Stimulated activated CD4-positive, alpha-beta T cell treated with anti-CD3 and anti-CD28 coated beads, TNF-alpha, amount 100 ng/mL, for 24 hours (primary cell): ENCODE results near the gene ZBTB5.

Experiments
- DNase-seq, 3 experiments: peaks; one replicate each; pipeline ENCODE4 v3.0.0-alpha.2; 2020; ENCODE audit warnings: low read depth in 3 of 3

Gene ZBTB5

DNA sequence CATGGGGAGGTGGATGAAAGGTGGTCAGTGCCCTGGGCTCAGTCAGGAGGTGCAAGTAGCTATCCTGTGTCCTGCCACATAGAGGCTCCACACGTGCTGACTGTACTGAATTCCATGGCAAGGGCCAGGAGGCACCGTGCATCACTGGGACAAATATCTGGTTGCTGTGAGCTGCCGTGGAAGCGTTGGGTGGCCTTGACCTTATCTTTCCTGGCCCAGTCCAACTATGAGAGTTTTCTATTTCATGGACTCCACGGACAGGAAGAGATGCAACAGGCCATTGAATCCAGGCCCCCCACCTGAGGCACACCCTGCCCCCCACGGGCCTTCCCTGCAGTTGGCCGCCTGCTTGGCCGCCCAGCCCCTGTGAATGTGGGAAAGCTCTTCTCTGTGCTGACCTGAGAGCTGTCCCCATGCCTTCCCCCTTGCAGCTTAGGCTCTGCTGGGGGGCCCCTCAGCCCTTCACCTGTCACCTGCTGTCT, 41.0 kb downstream of the ZBTB5 start:
- DNase-seq = no peak

DNA sequence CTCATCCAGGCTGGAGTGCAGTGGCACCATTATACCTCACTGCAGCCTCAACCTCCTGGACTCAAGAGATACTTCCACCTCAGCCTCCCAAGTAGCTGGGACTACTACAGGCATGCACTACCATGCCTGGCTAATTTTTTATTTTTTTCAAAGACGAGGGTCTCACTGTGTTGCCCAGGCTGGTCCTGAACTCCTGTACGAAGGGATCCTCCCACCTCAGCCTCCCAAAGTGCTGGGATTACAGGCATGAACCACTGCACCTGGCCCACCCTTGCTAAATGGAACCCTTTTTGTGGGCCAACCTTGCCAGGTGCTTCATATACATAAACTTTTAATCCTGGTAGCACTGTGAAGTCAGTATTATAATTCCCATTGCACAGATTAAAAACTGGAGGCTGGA, 41.7 kb downstream of the ZBTB5 start:
- no peak for DNase-seq

GRCh38 chr9:37422289-37423104, 42.8 kb downstream of the ZBTB5 start, which contains the start of gene GRHPR:
GRHPR (plus strand) TSS chr9:37422696; CDS start chr9:37422751, 55 bp downstream.
- peak; percentile 83 to 91 (median 84) for DNase-seq

GRCh38 chr9:37421914-37422288, 43.3 kb downstream of the ZBTB5 start:
- no peak for DNase-seq

DNA sequence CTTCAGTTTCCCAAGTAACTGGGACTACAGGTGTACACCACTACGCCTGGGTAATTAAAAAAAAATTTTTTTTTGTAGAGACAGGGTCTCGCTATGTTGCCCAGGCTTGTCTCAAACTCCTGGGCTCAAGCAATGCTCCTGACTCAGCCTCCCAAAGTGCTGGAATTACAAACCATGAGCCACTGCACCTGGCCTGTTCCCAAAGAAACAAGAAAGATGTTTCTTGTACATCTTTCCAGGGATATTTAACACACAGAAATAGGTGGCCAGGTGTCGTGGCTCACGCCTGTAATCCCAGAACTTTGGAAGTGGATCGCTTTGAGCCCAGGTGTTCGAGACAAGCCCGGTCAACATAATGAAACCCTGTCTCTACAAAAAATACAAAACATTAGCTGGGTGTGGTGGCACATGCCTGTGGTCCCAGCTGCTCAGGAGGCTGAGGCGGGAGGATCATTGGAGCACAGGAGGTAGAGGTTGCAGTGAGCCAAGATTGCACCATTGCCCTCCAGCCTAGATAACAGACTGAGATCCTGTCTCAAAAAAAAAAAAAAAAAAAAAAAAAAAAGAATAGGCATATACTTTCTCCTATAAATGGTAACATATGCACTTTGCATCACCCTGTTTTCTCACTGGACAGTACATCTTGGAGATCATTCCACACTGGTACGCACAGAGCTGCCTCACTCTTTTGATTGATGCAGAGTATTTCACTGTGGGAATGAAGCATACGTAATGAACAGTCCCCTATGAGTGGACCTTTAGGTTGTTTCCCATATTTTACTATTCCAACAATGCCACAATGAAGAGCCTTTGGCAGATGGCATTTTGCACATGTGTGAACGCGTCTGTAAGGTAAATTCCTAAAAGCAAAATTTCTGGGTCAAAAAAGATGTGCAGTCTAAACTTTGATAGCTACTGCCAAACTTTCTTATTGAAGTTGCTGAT, 44.7 kb downstream of the ZBTB5 start:
- DNase-seq = no peak

- DNase-seq = no peak
These were observed 46.0 kb downstream of the ZBTB5 start for GRCh38 chr9:37419204-37419603.

GRCh38 chr9:37417857-37418618, 47.2 kb downstream of the ZBTB5 start:
- no peak for DNase-seq

DNA sequence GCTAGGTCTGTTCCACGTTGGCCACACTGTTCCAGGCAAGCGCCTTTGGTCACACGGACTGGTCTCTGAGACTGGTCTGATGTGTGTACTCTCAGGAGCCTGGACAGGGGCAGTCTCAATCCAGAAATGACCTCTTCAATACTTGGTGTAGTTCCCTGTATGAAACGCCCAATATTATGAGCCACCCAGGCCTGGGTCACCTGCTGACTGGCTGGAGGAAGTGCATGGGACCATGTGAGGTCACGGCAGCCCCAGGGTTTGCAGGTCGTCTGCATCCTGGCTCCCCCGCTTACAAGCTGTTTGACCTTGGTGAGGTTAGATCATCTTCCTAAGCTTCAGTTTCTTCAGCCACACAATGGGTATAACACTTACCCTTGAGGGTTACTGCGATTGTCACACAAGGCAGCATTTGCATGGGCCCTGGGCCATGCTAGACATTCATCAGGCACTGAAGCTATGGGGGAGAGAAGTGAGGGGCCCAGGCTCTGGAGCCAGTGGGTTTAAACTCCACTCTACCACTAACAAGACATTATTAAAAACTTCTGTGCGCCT, 47.9 kb downstream of the ZBTB5 start:
- DNase-seq = no peak

GRCh38 chr9:37415011-37415719, 50.1 kb downstream of the ZBTB5 start:
- DNase-seq = peak; percentile 57 to 73 (median 69)

- DNase-seq = no peak
These were observed 50.7 kb downstream of the ZBTB5 start for GRCh38 chr9:37414503-37414943.

DNA sequence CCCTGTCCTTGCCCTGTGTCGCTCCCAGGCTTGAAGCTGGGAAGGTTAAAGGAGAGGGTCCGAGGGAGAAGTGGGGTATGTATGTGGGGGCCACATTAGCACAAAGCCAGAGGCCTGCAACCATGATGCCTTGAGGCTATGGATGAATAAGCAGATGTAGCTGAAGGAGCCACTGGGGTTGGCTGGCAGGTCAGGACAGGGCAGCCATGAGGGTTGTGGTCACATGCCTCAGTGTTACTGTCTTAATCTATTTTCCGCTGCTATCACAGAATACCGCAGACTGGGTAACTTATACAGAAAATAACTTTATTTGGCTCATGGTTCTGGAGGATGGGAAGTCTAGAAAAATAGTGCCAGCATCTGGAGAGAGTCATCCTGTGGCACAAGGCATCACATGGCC, 51.9 kb downstream of the ZBTB5 start:
- no peak for DNase-seq

- DNase-seq = no peak
These were observed 52.7 kb downstream of the ZBTB5 start for GRCh38 chr9:37412431-37413151.

GRCh38 chr9:37410969-37411785, 54.1 kb downstream of the ZBTB5 start:
- peak in 1 of 3 experiments; percentile 31 for DNase-seq

DNA sequence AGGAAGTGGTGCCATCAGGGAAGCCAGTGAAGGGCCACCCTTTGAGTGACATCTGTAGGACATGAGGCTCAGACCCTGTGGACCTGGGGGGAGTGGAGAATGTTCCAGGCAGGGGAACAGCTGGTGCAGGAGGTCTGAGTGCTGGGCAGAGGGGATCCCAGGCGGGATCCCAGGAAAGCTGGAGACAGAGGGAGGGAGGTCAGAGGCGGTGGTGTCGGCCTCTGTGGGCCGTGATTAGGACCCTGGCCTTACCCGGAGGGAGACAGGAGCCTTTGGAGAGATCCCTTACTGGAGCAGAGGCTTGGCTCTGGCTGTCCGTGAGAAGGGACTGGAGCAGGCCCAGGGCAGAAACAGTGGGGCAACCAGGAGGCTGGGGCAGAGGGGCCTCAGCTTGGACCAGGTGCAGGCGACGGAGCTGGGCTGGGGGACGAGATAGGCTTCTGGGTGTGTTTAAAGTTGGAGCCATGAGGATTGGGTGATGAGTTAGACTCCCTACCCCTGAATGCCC, 54.8 kb downstream of the ZBTB5 start:
- no peak for DNase-seq

DNA sequence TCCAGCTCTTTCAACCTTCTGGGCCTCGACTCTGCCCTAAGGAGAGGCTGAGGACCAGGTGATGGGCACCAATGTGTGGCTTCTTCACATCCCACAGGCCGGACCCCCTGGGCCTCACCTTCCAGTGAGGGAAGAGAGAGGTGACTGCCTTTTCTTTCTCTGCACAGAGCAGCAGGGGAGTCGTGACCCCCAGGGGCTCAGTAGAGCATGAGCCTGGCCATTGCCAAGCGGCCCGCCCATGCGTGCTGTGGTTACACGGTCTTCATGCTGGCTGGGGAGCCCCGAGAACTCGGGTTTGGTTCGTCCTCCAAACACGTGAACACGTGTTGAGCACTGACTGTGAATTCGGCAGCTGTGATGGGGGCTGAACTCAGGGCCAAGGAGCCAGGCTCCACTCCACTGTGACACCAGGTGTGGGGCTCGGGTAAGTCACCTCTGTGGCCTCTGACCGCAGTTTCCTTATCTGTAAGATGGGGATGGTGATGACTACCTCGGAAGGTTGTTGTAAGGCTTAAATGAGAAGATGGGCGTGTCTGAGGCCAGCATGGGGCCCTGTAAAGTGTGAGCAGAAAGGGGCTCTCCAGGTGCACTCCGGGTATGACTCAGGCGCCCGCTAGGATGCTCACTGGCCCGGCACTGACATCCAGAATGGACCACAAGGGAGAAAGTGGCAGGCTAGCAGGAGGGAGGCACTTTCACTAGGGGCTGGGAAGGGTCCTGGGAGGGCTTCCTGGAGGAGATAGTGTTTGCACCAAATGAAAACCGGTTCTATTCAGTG, 56.1 kb downstream of the ZBTB5 start:
- DNase-seq = peak; percentile 17 to 70 (median 55)

- no peak for DNase-seq
These were observed 57.8 kb downstream of the ZBTB5 start for GRCh38 chr9:37407468-37407867.

DNA sequence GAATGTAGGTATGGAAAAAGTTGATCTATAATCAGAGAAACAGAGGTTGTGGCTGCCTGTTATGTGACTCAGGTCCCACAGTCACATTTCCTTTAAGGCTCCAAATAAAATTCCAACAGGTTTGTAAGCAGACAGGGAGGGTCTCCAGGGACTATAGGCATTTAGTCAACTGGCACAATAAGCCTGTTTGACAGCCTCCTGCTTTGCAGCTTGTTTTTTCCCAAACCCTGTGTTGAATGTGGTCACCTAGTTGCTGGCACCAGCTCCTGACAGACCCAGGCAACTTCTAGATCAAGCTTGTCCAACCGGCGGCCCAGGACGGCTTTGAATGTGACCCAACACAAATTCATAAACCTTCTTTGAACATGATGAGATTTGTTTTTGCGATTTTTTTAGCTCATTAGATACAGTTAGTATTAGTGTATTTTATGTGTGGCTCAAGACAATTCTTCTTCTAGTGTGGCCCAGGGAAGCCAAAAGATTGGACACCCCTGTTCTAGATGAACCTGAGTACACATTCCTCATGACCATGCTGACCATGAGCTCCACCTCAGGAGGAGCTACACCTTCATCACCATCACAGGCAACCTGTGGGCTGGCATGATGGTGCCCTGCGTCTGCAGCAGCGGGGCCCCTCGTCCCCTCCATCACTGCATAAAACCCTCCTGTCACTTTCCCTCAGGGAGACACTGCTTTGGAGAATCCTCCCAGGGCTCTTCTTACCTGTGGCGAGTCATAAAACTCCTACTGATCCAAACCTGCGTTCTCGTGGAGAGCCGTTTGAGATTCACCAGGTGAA, 58.4 kb downstream of the ZBTB5 start:
- no peak for DNase-seq
